Astrocyte of the spinal cord (primary cell): ENCODE data around the gene SMG6.
"Not testable (repeated sequence)": the region's sequence is repeated elsewhere in the genome, so short reads cannot be mapped to it uniquely, and the experiment has no call there.

Experiments
- DNase-seq: peaks from one replicate; pipeline ENCODE4 v3.0.0; 2011; ENCODE audit warnings: low read depth, low spot score
- H3K4me3 ChIP-seq: 2 replicates; pipeline ENCODE4 v1.5.1; 2011; ENCODE audit warnings: low read depth, mild to moderate bottlenecking, low read length, moderate library complexity
- in situ Hi-C: cut with HindIII; loops from 2 replicates; pipeline ENCODE4 v1.10.0; 2017; ENCODE audit warnings: low sequenced_read_pairs
- TF ChIP-seq, protein P1 (sequence below): IDR thresholded peaks from 2 replicates; pipeline ENCODE4 v1.5.1; 2012; ENCODE audit warnings: low read depth, mild to moderate bottlenecking, low read length, inconsistent platforms

The SMG6 gene

DNA sequence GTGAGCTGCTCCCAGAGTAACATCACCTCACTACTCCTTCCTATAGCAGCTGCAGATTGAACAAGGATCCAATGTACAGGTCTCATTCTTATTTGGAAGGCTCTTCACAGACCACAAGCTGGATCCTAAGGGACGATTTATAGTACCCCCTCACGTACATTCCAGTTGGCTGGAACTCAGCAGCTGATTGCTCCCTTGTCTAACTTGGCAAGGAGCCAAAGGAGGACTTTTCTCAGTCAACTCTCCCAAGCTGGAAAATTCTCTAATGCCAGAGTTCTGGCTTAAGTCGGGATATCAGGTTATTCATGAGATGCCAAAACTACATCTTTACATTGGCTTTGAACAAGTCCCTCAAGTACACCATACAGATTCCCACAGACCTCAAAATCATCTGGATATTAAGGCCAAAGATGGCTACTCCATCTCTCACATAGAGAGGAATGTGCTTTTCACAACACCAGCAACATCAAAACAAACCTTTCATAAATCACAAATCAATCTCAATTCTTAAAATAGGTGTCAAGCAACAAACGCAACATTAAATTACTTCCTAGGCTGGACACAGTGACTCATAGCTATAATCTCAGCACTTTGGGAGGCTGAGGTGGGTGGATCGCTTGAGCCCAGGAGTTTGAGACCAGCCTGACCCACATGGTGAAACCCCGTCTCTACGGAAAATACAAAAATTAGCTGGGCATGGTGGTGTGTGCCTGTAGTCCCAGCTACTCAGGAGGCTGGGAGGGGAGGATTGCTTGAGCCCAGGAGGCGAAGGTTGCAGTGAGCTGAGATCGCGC, 39.3 kb downstream of the SMG6 start:
- in situ Hi-C loops, result no loop called here
- H3K4me3 ChIP-seq, result no peak overlapping the region

DNA sequence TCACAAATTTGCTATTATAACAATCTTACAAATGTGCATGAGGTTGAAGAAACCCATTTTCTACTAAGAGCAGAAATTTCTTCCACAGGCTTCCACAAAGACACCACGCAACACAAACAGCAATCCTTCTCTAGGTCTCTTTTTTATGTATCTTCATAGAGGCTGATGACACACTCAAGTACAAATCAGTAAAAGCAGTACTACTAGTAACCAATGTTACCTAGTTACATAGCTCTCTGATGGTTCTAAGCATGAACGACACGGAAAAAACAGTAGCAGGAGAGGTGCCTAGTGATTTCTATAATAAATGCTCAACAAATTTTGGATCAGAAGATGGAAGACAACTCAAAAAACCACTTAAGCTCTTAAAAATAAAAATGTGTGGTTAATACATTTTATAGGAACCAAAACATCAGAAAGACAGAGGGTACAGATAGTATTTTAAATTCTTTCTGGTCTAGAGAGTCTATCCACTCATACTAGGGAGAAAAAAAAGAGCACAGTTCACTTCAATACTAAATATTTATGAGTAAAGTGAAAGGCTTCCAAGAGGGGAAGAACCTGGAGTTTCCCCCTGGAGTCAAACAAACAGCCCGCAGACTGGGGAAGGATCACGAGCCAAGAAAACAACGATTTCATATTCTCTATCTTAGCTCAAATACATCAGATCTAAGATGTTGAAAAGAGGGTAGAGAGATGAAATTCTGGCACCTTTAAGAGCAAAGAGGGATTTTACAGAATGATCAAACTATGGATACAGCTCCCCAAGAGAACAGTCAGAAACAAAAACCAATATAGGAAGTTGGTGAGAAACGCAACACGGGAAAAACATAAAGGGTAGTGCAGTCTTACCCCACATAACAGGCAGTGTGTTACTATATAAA, 40.2 kb downstream of the SMG6 start:
- no peak overlapping the region for H3K4me3 ChIP-seq
- DNase-seq, result peak; percentile 57
- in situ Hi-C loops, result no loop called here
- TF ChIP-seq, protein P1, sequence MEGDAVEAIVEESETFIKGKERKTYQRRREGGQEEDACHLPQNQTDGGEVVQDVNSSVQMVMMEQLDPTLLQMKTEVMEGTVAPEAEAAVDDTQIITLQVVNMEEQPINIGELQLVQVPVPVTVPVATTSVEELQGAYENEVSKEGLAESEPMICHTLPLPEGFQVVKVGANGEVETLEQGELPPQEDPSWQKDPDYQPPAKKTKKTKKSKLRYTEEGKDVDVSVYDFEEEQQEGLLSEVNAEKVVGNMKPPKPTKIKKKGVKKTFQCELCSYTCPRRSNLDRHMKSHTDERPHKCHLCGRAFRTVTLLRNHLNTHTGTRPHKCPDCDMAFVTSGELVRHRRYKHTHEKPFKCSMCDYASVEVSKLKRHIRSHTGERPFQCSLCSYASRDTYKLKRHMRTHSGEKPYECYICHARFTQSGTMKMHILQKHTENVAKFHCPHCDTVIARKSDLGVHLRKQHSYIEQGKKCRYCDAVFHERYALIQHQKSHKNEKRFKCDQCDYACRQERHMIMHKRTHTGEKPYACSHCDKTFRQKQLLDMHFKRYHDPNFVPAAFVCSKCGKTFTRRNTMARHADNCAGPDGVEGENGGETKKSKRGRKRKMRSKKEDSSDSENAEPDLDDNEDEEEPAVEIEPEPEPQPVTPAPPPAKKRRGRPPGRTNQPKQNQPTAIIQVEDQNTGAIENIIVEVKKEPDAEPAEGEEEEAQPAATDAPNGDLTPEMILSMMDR, result no peak

More for the DNA sequence above, 39.3 kb downstream of the SMG6 start:
- TF ChIP-seq, protein P1, result no peak
- peak; percentile 47 for DNase-seq

DNA sequence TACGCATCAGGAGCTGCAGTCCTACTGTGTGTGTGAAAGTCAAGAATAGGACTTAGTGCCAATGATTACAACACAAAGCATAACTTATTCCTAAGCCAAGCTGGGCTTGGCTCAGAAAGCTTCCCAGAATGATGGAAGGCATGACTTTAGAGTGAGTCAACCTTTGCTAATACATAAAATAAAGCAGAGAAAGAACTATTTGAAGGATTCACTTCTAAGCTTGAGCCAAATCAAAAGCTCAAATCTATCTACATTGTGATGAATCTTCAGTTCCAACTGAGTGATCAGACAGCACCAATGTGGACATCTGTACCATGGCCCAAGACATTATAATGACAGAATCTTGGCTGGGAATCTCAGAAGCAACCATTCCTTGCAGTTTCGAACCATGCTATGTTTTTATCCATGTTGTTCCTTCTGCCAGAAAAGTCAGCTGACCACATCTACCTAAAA, 41.4 kb downstream of the SMG6 start:
- TF ChIP-seq, protein P1, result no peak
- peak; percentile 84 for DNase-seq
- no peak overlapping the region for H3K4me3 ChIP-seq
- in situ Hi-C loops, result no loop called here

DNA sequence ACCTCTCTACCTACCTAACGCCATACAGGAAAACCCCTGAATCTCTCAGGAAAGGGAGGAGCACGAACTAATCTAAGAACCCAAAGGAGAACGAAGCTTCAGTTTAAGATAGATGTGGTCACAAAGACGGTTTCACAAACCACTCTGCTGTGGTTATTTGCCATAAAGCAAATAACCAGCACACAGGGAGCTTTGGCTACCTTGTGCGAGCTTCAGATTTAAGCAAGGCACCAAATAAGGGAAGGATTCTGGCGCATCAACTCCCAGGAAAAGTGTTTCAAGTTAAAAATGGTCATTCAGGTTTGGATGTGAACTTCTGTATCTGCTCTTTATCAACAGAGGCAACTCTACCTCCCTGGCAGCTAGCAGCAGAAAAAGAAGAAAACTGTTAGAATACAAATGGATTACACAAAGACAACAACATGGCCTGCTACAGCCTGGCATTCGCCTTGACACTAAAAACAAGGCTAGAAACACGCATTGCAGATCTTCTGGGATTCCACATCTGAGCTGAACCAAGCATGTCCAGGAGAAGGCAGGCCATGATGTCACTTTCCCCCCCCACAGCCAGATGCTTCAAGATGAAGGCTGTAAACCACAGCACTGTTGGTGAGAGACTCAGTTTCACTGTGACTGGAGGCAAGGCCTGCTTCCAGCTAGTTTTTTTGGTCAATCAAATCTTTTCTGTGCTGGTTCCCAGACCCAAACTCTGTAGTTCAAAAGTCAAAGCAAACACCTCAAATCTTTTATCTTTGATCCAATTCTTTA, 43.6 kb downstream of the SMG6 start:
- peak; percentile 54 for DNase-seq
- TF ChIP-seq, protein P1, result no peak

DNA sequence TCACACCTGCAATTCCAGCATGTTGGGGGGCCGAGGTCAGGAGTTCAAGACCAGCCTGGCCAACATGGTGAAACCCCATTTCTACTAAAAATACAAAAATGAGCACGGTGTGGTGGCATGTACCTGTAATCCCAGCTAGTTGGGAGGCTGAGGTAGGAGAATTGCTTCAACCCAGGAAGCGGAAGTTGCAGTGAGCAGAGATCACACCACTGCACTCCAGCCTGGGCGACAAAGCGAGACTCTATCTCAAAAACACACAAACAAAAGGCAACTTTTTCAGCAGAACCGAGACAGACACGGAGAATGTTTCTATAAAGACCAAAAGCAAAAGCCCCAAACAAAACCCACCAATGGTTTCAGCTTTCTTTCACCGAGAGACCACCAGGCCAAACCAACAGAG, 44.8 kb downstream of the SMG6 start:
- in situ Hi-C loops, H3K4me3 ChIP-seq, DNase-seq: not testable (repeated sequence)

More for the DNA sequence above, 43.6 kb downstream of the SMG6 start:
- in situ Hi-C loops, result no loop called here
- no peak overlapping the region for H3K4me3 ChIP-seq

DNA sequence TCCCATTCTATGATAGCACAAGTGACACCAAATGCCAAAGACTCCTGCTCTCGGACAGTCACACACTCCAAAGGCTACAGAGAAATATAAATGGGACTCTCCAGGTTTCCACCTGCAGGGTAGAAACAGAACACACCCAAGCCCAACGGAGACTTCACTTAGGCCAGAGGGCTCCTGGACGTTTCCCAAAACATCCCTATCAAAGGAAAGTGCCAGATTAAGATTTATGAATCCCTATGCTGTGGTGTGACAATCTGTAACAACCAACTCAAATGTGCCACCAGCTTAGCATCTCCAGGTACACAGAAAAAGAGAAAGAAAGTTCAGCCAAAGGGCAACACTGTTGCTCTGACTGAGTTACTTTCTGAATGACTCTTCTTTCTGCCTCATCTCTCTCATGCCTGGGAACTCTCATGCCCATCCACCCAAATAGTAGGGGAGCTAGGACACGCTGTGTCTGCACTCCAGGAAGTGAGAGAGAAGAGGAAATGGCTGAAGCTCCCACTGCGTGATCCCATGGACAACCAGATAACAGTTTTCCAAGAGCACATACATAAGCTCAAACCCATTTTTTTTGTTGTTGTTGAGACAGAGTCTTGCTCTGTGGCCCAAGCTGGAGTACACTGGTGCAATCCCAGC, 49.7 kb downstream of the SMG6 start:
- TF ChIP-seq, protein P1, result no peak
- no peak overlapping the region for H3K4me3 ChIP-seq
- in situ Hi-C loops, result no loop called here
- no peak for DNase-seq
